Fibroblast of lung (primary cell): Measurements from ENCODE around the gene ZNF280C.
"Not testable (repeated sequence)": the region's sequence is repeated elsewhere in the genome, so short reads cannot be mapped to it uniquely, and the experiment has no call there.

ENCODE experiments used
- EZH2 ChIP-seq: IDR thresholded peaks from 2 replicates; pipeline ENCODE4 v1.5.1; 2012; ENCODE audit warnings: low read length, control low read depth, mild to moderate bottlenecking; ENCODE audit errors: missing control alignments
- TF ChIP-seq, protein P1 (sequence below), 2 donors: IDR thresholded peaks in 1 of 2; conservative IDR thresholded peaks in 1 of 2; 1 replicate in 1 of 2; 2 replicates in 1 of 2; pipeline ENCODE4 v1.5.1; 2011 to 2012; ENCODE audit warnings: low read length in 2 of 2, control low read depth in 1 of 2, inconsistent platforms in 1 of 2, low read depth in 1 of 2, mild to moderate bottlenecking in 1 of 2

DNA sequence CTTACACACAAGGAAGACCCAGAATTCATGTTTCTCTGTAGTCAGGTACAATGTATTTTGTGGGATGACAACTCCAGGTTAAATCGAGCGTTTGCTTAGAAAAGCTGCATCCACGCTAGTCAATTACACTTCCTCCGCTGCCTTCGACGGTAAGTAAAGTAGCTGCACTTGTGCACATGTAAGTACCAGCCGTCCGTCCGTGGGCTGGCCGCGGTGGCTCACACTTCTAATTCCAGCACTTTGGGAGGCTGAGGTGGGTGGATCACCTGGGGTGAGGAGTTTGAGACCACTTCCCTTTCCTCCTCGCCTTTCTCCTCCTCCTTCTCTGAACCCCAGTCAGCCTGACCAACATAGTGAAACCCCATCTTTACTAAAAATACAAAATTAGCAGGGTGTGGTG is 692 bp upstream of the ZNF280C start:
- TF ChIP-seq, protein P1, sequence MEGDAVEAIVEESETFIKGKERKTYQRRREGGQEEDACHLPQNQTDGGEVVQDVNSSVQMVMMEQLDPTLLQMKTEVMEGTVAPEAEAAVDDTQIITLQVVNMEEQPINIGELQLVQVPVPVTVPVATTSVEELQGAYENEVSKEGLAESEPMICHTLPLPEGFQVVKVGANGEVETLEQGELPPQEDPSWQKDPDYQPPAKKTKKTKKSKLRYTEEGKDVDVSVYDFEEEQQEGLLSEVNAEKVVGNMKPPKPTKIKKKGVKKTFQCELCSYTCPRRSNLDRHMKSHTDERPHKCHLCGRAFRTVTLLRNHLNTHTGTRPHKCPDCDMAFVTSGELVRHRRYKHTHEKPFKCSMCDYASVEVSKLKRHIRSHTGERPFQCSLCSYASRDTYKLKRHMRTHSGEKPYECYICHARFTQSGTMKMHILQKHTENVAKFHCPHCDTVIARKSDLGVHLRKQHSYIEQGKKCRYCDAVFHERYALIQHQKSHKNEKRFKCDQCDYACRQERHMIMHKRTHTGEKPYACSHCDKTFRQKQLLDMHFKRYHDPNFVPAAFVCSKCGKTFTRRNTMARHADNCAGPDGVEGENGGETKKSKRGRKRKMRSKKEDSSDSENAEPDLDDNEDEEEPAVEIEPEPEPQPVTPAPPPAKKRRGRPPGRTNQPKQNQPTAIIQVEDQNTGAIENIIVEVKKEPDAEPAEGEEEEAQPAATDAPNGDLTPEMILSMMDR (conservative IDR thresholded peaks at IDR 0.05 in 1 of 2, IDR thresholded peaks at IDR 0.05 in 1 of 2; ENCODE audit: low read depth in 1 of 2, low read length in 2 of 2), result not testable (repeated sequence)
- not testable (repeated sequence) for TF ChIP-seq EZH2
